ENCODE measurements around the gene DPP7. TPM values are rescaled to one million over a fixed set of nuclear protein-coding genes. Genes with fewer than 3 reads are reported as not detected.

DPP7 gene
- total RNA-seq, 4 donors from 2014 or later: 71.4 to 139 (median 96.5) TPM

DNA sequence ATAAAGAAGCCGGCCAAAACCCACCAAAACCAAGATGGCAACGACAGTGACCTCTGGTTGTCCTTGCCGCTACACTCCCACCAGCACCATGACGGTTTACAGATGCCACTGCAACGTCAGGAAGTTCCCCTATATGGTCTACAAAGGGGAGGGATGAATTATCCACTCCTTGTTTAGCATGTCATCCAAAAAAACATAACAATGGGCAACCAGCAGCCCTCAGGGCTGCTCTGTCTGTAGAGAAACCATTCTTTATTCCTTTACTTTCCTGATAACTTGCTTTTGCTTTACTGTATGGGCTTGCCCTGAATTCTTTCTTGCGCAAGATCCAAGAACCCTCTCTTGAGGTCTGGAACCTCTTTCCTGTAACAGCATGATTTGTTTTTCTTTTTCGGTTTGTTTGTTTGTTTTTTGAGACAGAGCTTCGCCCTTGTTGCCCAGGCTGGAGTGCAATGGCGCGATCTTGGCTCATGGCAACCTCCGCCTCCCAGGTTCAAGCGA lies 39.2 kb downstream of the DPP7 start:
- Histone ChIP-seq H3K9me3 (no peaks in the 10 kb centered on the region), H3K36me3 (peaks cover 10% of the 10 kb centered on the region), H3K4me1 (peaks cover 41% of the 10 kb centered on the region), H3K27me3 (no peaks in the 10 kb centered on the region), H3K27ac (peak overlapping the region; percentile 73), H3K4me3 (no peak overlapping the region)
- DNase-seq (ENCODE audit: low spot score in 2 of 2): no peak
- TF ChIP-seq CTCF (IDR thresholded peaks at IDR 0.05) (no peak), EP300 (IDR thresholded peaks at IDR 0.05) (no peak), POLR2AphosphoS5 (IDR thresholded peaks at IDR 0.05) (no peak), POLR2A (IDR thresholded peaks at IDR 0.05) (no peak)
- 81% methylated on average over 12 of the region's 12 CpGs for WGBS

GRCh38 chr9:137074657-137075274 lies 39.8 kb downstream of the DPP7 start:
- H3K4me1 ChIP-seq: peaks cover 45% of the 10 kb centered on the region
- no peak for TF ChIP-seq EP300 (IDR thresholded peaks at IDR 0.05)

GRCh38 chr9:137073992-137074399 lies 40.5 kb downstream of the DPP7 start:
- TF ChIP-seq POLR2A (IDR thresholded peaks at IDR 0.05) (no peak), EP300 (IDR thresholded peaks at IDR 0.05) (no peak), POLR2AphosphoS5 (IDR thresholded peaks at IDR 0.05) (no peak), CTCF (IDR thresholded peaks at IDR 0.05) (no peak)

More at GRCh38 chr9:137074657-137075274, 39.8 kb downstream of the DPP7 start:
- no peak for DNase-seq (ENCODE audit: low spot score in 2 of 2)
- no peak overlapping the region for H3K4me3 ChIP-seq
- no peaks in the 10 kb centered on the region for H3K9me3 ChIP-seq
- WGBS: 78% methylated on average over 12 of the region's 12 CpGs
- peak overlapping the region; percentile 73 for H3K27ac ChIP-seq
- H3K36me3 ChIP-seq: peaks cover 7% of the 10 kb centered on the region
- H3K27me3 ChIP-seq: peaks cover 4% of the 10 kb centered on the region

DNA sequence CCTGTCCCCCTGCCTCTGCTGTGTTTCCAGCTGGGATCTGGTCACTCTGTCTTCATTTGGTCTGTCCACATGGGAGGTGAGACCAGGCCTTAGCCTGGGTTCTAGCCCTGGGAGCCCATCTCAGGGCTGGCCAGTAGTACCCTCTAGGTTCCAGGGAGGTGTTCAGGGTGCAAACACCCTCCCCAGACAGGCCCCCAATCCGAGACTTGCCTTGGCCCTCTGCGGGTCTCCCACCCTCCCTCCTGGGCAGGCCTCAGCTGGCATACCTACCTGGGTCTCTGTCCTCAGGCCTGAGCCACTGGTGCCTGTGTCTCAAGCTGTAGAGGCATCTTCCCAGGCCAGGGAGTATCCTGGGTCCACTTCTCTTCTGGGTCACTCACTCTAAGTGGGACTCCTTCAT lies 43.3 kb downstream of the DPP7 start:
- Histone ChIP-seq H3K36me3 (no peaks in the 10 kb centered on the region), H3K27me3 (peaks cover 18% of the 10 kb centered on the region), H3K9me3 (no peaks in the 10 kb centered on the region), H3K4me1 (peaks cover 35% of the 10 kb centered on the region), H3K4me3 (peak overlapping the region; percentile 56), H3K27ac (peak overlapping the region; percentile 66)
- DNase-seq (ENCODE audit: low spot score in 2 of 2): no peak
- no peak for TF ChIP-seq CTCF (IDR thresholded peaks at IDR 0.05)
- no peak for TF ChIP-seq POLR2AphosphoS5 (IDR thresholded peaks at IDR 0.05)
- no peak for TF ChIP-seq POLR2A (IDR thresholded peaks at IDR 0.05)
- no peak for TF ChIP-seq EP300 (IDR thresholded peaks at IDR 0.05)
- WGBS: 67% methylated on average over 1 of the region's 2 CpGs

More at GRCh38 chr9:137073992-137074399, 40.5 kb downstream of the DPP7 start:
- Histone ChIP-seq H3K36me3 (no peaks in the 10 kb centered on the region), H3K4me1 (peaks cover 43% of the 10 kb centered on the region), H3K4me3 (no peak overlapping the region), H3K27ac (peak overlapping the region; percentile 73), H3K27me3 (peaks cover 12% of the 10 kb centered on the region), H3K9me3 (no peaks in the 10 kb centered on the region)
- no peak for DNase-seq (ENCODE audit: low spot score in 2 of 2)
- WGBS: 82% methylated on average over 6 of the region's 8 CpGs

DNA sequence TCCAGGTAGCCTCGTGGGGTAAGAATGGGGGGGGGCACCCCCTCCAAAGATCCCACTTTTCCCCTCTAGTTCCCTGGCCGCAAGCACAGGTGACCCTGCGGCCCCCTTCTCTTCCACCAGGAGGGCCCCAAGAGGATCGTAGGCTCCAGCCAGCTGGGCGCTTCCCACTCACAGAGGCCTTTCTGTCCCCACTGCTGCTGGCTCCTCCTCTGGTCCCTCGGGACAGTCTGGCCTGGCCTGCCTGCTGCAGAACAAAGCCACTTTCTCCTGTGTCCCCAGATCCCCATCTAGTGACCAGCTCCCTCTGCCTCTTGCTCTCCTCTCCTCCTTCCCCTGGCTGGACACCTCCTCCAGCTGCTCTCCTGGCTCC lies 43.6 kb downstream of the DPP7 start:
- Histone ChIP-seq H3K9me3 (no peaks in the 10 kb centered on the region), H3K27me3 (peaks cover 18% of the 10 kb centered on the region), H3K27ac (peak overlapping the region; percentile 66), H3K4me1 (peaks cover 35% of the 10 kb centered on the region), H3K36me3 (no peaks in the 10 kb centered on the region), H3K4me3 (peak overlapping the region; percentile 56)
- DNase-seq (ENCODE audit: low spot score in 2 of 2): peak in 1 of 2 donors; percentile 75
- WGBS: 24% methylated on average over 6 of the region's 6 CpGs
- TF ChIP-seq POLR2A (IDR thresholded peaks at IDR 0.05): no peak
- no peak for TF ChIP-seq CTCF (IDR thresholded peaks at IDR 0.05)
- TF ChIP-seq POLR2AphosphoS5 (IDR thresholded peaks at IDR 0.05): no peak
- TF ChIP-seq EP300 (IDR thresholded peaks at IDR 0.05): no peak

Data from suprapubic skin (tissue), 4 donors.